NCI-H2107 treated with DMSO at 0.1 percent for 48 hours (cell line): ENCODE measurements around the gene MBOAT2.

Experiments
- DNase-seq: peaks from one replicate; lab custom pipeline; 2025; ENCODE audit not compliant: unreplicated experiment; lab: John Stamatoyannopoulos, UW

Gene MBOAT2

DNA sequence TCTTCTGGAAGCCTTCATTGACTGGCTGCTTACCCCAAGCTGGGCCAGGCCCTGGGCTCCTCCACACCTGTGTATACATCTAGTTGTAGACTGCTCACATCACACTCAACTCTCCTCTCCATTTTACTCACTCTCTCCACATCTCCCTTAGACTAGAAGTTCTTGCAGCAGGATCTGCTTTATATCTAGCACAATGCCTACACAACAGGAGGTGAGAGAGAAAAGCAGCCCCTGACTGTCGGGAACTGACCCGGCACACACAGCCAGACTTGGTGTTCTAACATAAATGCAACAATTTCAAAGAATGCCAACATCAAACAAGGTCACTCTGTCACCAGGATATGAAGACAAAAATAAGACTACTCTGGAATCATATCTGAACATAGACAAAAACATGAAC, 172.0 kb downstream of the MBOAT2 start:
- no peak for DNase-seq

DNA sequence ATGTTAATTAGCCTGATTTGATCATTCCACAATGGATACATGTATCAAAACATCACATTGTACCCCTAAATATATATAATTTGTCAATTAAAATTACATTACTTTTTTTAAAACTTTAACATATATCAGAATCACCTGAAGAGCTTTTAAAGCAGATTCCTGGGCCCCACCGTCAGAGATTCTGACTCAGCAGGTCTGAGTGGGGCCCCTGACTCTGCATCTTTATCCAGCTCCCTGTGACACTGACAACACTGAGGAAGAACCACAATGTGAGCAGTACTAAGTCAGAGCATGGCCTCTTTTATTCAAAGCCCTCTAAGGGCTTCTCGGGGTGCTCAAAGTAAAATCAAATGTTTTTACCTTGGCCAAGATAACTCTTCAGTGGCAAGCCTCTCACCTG, 175.8 kb downstream of the MBOAT2 start:
- DNase-seq = no peak

DNA sequence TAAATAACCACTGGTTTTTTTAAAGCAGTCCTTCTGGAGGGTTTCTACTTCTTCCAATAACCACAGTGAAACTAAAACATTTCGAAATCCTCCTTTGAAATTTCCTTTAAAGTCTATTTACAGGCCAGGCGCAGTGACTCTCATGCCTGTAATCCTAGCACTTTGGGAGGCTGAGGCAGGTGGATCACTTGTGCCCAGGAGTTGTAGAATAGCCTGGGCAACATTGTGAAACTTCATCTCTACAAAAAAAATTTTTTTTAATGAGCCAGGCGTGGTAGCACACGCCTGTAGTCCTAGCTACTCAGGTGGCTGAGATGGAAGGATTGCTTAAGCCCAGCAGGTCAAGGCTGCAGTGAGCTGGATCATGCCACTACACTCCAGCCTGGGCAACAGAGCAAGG, 181.3 kb downstream of the MBOAT2 start:
- DNase-seq = no peak

DNA sequence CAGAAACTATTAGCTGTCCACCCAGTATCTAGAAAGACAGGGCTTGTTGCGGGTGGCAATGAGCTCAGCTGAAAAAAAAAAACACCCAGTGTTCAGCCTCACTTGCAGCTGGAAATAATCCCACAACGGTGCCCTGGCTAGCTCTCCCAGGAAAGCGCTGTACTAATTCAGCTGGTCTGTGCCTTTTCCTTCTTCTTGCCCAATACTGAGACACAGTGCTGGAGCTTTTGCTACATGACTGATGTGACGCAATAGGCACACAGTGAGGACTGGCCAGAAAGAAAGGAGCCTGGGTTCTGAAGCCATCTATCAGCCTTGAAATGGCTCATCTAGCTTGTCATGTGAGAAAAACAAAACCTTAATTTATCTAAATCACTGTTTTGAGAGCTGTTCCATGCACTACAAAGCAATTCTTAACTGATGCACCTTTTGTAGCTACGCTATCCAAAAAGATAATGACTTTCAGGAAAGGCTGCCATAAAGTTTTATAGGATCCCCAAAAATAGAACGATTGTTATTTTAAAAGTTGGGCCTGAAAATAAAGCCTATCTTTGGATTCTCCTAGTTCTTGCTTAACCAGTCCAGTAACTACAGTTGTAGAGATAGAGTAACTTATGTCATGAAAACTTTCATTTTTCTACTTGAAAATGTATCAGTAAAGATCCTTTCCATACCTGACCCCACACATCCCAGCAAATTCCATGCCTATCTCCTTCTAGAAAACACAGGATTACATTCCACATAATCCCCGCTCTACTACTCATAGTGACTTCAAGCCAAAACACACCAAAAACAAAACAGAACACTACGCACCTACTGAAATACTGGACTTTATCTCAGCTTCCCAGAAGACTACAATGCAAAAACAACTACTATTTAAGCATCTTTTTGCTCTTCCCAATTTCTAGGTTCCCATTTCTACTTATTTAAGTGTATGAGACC, 181.9 kb downstream of the MBOAT2 start:
- no peak for DNase-seq

DNA sequence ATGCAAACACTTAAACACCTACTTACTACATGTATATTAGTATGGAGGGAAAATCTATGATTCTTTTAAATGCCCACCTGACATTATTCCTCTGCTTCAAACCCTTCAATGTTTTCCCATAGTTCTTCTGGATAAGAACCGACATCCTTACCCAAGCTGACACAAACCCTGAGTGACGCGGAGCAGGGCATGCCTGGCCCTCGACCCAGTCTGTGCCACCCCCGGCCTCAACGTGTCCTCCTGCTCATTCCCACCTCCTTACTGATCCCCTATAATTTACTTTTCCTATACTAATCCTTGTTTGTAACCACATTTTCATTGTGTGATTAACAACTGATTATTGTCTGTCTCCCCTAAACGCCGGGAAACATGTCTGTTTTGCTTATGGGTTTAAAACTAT, 183.5 kb downstream of the MBOAT2 start:
- no peak for DNase-seq

DNA sequence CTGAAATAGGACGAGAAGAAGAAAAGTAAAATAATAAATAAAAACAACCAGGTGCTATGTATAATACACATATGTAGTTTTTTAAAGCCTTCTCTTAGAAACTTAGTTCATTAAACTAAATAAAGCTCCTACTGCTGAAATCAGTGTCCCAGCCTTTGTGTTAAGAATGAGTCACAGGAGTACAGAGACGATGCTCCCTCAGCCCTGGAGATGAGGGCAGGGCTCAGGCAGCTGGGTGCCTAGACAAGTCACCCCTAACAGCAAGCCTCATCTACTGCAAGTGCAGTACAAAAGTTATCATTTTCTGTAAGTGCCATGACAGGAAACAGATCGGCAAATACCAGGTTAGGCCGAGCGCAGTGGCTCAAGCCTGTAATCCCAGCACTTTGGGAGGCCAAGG, 184.3 kb downstream of the MBOAT2 start:
- no peak for DNase-seq

DNA sequence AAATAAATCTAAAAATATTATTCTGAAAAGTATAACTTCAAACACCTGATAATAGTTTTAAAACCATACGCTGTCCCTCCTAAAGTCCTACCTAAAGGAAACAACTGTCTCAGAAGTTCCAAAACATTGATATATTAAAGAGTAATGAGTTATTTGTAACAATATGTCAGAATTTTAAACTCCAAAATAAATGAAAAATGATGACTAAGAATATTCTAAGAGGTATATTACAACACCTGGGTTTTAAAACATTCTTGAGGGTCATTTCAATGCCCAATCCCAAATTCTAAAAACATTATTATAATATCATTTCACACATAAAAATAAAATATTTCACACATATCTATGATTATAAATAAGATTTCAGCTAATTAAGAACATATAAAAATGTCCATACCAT, 186.3 kb downstream of the MBOAT2 start:
- DNase-seq = no peak

DNA sequence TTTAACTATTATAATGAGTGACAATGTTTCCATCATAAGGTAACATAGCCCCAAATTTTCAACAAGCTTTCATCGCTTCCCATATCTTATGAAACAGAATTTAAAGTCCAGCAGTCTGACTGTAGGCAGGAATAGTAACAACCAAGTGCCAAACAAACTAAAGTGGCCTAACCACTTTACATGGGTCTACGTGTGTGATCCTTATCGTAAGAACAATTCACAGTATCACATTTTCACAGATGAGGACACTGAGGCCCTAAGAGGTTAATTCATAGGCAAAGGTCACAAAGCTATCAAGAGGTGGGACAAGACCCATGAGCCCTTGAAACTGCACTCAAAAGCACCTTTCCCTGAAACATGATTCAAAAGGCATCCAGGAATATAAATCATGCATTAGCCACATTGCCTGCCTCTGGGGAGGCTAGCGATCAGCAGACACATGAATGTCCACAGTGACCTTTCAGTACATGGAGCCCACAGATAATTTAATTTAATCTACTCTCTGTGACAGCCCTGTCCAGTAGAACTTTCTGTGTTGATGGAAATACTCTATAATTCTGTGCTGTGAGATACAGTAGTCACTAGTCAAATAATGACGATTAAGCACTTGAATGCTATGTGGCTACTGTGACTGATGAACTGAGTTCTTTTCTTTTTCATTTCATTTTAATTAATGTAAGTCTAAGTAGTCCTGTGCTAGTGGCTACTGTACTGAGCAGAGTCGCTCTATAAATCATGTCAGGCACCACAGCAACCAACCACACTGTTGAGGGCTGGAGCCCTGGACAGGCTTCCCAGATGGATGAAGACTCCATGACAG, 196.4 kb downstream of the MBOAT2 start:
- DNase-seq = no peak

DNA sequence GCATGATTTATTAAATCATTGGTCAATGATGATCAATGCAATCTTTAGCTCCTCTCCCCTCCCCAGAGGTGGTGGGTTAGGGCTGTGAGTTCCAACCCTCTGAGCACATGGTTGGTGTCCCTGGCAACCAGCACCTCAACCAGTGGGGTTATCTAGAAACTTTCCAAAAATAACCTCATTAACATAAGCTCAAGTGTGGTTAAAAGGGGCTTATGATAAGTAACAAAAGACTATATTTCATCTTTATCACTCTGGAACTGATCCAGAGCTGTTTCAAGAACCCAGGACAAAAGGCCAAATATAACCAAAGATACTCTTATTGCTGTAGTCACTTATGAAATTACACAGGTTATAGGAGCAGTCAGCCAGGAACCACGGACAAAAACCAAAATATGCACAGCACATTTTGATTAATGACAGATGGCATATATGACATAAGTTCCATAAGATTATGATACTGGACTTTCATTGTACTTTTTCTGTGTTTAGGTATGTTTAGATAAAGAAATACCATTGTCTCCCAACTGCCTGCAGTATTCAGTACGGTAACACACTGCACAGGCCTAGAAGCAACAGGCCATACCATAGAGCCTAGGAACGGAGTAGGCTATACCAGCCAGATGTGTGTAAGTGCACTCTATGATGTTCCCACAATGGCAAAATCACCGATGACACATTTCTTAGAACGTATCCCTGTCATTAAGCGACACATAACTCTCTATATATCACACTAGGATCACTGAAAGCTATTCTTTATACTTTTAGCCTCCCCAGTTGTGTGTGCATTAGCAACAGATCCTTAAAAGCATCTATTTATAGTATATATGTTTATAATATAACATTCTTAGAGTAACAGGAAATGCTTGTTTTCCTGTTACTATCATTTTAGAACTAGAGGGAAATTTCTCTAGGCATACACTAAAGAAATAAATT, 197.9 kb downstream of the MBOAT2 start:
- no peak for DNase-seq

DNA sequence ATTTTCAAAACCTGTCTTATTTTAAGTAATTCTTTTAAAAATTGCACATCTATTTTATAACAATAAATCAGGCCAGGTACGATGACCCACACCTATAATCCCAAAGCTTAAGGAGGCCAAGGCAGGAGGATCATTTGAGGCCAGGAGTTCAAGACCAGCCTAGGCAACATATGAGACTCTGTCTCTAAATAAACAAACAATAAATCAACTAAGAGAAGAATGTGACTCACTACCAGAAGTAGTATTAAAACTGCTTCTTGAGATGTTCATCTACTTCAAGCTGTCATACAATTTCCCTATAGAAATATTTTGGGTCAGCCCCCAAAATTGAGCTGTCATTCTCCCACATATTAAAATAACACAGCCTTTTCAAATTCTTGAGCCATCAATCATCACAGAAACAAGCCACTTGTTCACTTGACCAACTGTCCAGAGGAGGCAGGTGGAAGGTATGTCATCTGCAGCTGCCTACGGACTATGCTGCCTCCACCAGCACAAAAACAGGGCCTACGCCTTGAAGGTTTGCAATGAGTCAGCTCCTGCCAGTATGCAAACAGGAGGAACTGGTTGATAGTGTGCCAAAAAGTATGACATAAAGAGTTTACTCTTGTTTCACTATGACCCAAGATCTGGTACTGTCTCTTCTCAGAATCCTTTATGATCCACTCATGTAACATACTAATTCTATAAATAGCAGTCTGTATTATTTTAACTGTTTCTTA, 199.7 kb downstream of the MBOAT2 start:
- DNase-seq = no peak

DNA sequence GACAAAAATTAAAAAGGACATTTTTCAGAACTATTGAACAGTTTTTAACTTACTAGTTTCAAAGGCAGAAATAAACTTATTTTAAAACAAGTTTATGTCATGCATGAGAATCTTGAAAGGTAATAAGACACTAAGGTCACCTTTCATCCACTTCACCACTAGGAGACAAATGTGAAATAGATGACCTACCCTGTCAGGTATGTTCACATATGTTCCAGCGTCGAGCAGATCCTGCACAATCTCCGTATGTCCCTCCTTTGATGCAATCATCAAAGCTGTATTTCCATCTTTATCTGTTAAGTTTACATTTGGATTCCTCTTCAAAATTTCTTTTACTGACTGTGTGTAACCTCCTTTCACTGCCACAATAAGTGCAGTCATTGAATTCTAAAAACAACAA, 200.7 kb downstream of the MBOAT2 start:
- no peak for DNase-seq
